GM21447 (cell line): ENCODE results near the gene UGT1A10.
A peak's percentile ranks its signal among the peaks of the same experiment; 100 is the strongest.

Source experiments
- ATAC-seq: cut with Tn5 transposase; IDR thresholded peaks from one replicate; pipeline ENCODE4 v1.9.1; 2021; ENCODE audit not compliant: unreplicated experiment

The UGT1A10 gene

GRCh38 chr2:233801357-233802131, 165.3 kb downstream of the UGT1A10 start:
- ATAC-seq: peak; percentile 53

DNA sequence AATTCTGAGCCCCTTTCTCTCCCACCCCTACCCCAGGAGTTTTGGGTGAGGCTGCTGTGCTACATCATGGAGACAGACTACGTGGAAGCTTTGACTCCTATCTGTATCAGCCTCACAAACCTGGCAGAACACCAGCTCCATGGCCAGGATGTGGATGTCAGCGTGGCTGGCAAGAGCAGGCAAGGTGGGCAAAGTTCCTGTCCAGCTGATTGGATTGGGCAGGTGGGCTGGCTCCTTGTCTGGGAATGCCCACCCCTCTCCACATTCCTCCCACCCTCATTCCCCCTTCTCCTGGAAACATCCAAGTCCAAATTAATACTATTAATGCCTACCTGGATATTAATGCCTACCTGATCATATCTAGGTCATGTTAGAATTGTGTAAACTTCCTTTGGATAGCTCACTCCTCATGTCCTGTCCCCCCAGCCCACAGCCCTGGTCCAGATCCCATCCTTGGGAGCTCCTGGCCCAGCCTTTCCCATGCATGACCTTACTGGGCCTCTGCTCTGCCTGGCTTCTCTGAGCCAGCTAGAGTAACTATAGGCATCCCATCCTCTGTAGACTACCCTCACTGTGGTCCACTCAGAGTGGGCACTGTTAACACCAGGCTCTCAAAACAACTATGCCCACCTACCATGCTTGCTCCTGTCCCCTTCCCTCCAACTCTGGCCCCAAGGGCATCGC, 166.0 kb downstream of the UGT1A10 start:
- ATAC-seq: no peak

GRCh38 chr2:233803292-233803911, 167.2 kb downstream of the UGT1A10 start:
- no peak for ATAC-seq

DNA sequence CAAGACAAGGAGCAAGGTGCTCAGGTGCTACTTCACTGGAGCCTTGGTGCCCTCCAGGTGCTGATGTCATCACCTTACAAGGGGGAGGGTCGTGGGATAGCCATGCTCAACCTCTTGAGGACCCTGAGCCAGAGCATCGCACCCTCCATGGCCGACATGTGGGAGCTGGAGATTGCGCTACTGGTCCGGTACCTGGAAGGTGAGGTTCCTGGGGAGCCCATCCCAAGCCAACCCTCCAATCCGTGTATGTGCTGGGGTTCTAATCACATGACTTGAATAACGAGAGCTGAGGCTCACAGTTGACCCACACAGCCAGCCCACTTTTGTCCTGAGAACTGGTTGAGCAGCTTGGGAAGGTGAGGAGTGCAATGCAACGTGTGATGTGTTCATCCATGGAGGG, 167.7 kb downstream of the UGT1A10 start:
- ATAC-seq: no peak

DNA sequence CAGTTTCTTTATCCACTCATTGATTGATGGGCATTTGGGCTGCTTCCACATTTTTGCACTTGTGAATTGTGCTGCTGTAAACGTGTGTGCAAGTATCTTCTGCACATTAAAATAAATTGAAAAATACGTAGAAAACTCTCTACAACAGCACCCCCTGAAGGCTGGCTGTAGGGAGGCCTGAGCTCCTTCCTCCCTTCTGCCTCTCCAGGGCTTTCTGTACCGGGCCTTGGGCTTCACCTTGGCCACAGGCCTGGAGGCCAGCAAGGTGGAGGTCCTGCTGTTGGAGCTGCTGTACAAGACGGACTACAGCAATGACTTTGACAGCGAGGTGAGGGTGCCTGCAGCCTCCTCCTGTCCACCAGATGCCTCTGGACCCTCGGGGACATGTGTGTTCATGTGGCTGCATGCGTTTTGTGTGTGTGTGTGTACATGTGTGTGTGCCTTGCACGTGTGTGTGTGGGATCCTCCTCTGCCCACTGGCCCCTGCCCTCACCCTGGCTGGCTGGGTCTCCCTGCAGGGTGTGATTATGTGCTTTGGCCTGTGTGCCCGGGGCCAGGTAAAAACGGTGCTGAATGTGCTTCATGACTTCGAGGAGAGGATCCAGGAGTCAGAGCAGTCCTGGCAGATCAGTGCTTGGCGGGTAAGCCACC, 171.1 kb downstream of the UGT1A10 start:
- ATAC-seq: no peak

DNA sequence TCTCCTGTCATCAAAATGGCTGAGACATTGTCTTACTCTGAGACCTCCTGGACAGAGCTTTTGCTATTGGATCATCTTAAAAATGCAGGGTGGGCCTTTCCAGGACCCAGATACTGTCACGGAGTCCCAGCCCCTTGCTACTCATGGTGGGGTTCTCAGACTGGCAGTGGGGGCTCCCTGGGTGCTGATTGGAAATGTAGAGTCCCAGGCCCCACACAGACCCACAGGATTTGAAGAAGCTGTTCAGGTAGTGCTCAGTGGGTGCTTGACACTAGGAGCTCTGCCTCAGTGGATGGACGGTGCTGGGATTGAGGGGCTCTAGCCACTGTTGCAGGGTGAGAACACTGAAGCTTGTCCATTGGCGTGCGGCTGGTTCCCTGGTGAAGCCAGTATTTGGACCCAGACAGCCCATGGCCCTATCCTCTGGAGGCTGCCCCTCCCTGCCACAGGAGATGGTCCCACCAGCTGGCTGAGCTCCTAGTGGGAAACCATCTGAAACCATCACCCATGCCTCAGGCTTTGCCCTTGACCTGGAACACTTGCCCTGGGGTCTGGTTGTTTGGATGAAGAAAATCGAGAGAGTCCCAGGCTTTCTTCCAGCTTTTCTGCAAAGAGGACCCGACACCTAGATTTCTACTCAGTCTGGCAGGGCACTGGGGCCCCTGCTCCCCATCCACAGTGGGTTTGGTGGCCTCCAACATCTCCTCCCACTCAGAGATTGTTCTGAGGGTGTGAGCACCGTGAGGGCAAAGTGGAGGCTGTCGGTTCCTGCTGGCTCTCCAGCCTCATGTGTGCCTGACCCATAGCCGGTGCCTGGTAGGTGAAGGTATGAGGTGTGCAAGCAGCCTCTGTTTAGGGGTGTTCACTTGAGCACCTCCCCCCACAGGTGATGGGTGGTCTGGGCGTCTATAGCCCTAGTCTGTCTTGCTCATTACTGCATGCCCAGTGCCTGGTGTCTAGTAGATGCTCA, 172.0 kb downstream of the UGT1A10 start:
- no peak for ATAC-seq

- no peak for ATAC-seq
Observed at GRCh38 chr2:233810385-233810784, 174.1 kb downstream of the UGT1A10 start.

- no peak for ATAC-seq
Observed at GRCh38 chr2:233811087-233811486, 174.8 kb downstream of the UGT1A10 start.

DNA sequence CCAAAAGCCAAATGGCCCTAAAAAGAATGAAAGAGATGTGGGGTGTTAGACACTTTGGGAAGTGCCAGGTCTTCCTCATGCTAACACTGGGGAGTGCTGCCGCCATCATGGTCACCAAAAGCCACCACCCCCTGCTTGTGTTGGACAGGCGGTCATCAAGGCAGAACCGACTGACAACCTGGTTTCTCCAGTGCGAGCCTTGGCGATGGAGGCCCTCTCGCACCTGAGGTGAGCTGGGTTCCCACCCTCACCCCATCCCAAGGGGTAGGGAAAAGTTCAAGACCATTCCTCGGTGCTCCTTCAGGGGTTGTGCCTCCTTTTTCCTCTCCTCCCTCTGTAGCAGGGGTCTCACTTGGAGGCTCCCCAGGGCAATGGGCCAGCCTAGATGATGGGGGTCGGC, 175.5 kb downstream of the UGT1A10 start:
- no peak for ATAC-seq

- no peak for ATAC-seq
Observed at GRCh38 chr2:233813236-233814055, 177.2 kb downstream of the UGT1A10 start.

DNA sequence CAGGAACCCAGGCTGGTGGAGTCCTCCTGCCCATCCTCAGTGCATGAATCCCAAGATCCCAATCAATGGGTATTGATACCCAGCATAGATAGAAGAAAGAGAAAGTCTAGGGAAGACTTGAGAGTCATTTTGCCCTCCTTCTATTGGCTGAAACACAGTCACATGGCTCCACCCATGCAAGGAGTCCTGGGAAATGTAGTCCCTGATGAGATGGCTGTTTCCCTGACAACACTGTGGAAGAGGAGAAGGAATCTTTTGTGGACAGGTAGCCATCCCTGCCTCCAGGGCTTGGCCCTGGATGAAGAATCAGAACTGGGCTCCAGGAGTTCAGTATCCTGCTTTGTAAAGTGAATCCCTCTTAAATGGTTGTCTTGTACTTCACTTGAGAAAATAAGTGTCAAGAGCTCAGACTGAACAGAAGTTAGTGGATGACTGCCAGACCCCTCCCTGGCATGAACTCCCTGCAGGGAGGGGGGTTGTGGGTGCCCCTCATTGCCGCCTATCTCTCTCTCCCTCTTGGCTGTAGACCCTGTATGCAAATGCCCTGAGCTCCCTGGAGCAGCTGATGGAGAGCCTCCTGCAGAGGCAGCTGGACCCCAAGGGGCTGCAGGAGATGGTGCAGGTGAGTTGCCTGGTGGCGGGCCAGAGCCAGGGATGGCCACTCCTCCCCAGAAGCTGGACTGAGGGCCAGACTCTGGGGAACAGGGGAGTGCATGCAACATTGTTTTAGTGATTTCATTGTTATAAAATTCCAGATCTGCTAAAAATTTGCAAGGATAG, 178.0 kb downstream of the UGT1A10 start:
- ATAC-seq: no peak

DNA sequence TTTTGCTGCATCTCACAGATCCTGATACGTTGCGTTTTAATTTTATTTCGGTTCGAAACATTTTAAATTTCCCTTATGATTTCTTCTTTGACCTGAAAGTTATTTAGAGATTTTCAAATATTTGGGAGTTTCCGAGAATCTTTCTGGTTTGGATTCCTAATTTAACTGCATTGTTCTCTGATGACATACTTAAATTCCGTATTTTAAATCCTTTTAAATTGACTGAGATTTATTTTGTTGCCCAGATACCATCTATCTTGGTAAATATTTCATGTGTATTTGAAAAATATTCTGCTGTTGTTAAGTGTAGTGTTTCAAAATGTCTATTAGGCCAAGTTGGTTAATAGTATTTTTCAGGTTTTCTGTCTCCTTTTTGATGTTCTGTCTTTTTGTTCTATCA, 179.6 kb downstream of the UGT1A10 start:
- ATAC-seq: no peak

- no peak for ATAC-seq
Observed at GRCh38 chr2:233816334-233816733, 180.1 kb downstream of the UGT1A10 start.

- ATAC-seq: no peak
Observed at GRCh38 chr2:233816771-233817170, 180.5 kb downstream of the UGT1A10 start.

DNA sequence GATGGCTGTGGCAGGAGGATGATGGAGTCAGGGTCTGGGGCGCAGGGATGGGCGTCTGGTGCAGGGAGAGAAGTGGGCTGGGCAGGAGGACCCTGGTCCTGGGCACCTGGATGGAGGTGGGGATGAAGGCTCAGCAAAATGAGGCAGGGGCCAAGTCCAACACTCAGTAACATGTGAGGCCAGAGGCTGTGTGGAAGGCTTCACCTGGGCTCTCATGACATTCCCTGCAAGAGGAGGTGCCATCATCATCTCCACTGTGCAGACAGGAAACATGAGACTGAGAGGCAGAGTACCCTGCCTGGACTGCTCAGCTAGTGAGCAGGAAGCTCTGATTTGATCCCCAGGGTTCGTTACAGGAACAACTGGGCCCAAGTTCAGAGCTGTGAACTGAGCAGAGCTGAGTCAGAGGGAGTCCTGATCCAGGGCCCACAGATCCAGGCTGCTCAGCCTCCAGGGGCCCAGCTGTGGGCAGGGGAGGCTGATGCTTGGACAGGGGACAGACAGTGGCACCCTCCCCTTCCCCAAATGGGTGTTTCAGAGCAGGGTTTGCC, 181.2 kb downstream of the UGT1A10 start:
- no peak for ATAC-seq

DNA sequence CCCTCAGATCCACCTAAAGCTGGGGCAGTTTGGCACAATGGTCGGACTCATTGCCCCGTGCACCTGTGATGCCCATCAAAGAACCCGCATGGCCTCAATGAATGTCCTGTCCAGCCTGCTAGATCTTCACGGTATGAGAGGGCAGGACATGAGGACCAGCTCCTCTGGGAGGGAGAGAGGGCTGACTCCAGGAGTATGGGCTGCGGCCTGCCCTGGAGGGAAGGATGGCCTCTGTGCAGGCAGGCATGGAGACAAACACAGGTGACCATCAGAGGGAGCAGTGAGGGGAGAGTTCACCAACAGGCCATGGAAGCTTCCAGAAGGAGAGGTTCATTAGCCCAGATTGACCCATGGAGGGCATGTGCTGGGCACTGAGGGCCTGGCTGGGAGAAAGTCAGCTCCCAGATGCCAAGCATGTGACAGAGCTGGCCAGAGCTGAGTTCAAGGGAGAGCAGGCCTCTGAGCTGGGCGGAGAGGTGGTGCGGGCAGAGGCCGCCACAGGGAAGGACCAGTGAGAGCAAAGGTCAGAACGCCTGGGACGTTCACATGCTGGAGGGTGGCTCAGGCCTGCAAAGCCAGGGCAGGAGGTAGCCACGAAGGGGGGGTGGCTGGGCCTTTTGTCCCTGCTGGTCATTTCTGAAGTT, 181.9 kb downstream of the UGT1A10 start:
- ATAC-seq: no peak

- ATAC-seq: no peak
Observed at GRCh38 chr2:233818639-233819621, 182.7 kb downstream of the UGT1A10 start.
